Urinary bladder (tissue), 4 donors: ENCODE results near the gene NDST1. TPM values are rescaled to one million over a fixed set of nuclear protein-coding genes. Genes with fewer than 3 reads are reported as not detected.

Source experiments
- DNase-seq: peaks from one replicate; pipeline ENCODE4 v3.0.0-alpha.2; 2015; ENCODE audit errors: extremely low spot score
- H3K27ac ChIP-seq: one replicate; pipeline ENCODE4 v1.5.1; 2013; ENCODE audit warnings: low read depth, mild to moderate bottlenecking, moderate library complexity
- H3K36me3 ChIP-seq: one replicate; pipeline ENCODE4 v1.6.1; 2013; ENCODE audit warnings: mild to moderate bottlenecking, moderate library complexity; ENCODE audit not compliant: insufficient read depth
- H3K4me1 ChIP-seq: one replicate; pipeline ENCODE4 v1.6.1; 2013; ENCODE audit warnings: mild to moderate bottlenecking, moderate library complexity; ENCODE audit not compliant: insufficient read depth
- H3K4me3 ChIP-seq: one replicate; pipeline ENCODE4 v1.5.1; 2013; ENCODE audit warnings: low read depth, low read length
- WGBS: extraction: QIAGEN DNeasy Blood & Tissue Kit; methylation state at CpG from one replicate; pipeline ENCODE4 v1.1.7; 2013; 5-methylcytosine and 5-hydroxymethylcytosine counted together
- polyA plus RNA-seq: library from polyadenylated mRNA; stranded (reverse); fragments of 200-250 nt; gene quantifications from one replicate; pipeline ENCODE4 v1.2.3, GENCODE V29; 2013
- total RNA-seq: library from RNA; depleted of rRNA; stranded (reverse); fragments of >200 nt; gene quantifications from one replicate; pipeline ENCODE4 v1.2.3, GENCODE V29; 2014
- donor health status: healthy with polysubstance abuse.
- donor health status: healthy.

Gene NDST1
- total and polyA plus RNA-seq, 2 donors = 27.1 to 37.5 TPM

DNA sequence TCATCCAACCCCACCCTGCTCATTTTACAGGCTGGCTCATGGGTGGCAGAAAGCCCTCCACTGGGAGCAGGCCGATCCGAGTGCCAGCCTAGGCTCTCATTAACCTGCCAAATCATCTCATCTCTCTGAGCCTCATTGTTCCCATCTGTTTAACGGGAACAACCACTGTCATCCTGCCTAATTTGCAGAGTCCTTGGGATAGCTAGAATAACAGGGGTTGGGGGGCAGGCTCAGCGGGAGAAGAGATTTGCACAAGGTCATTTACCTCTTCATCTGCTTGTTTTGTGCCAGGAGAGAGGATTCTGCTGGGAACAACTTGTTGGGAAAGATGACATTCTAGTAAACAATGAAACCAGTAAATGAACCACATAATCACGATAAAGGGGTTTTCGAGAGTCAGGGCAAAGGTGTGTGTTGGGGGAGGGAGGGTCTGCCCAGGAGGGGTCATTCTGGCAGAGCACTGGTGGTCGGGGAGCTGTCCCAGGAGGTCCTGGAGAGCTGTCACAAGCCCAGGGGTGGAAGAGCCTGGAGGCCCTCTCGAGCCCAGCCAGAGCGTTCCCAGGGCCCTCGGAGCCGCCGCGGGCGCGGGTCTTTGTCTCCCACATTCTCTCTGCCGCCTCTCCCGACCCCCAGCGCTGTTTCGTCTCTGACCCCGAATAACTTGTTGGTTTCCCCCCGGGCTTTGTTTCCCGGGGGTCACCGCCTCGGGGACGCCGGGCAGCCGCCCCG, 22.8 kb upstream of the NDST1 start:
- Histone ChIP-seq H3K4me3 (peak overlapping the region; percentile 89), H3K27ac (no peak overlapping the region), H3K4me1 (peaks cover 2% of the 10 kb centered on the region), H3K36me3 (no peaks in the 10 kb centered on the region)
- DNase-seq = no peak
- 14% methylated on average over 28 of the region's 28 CpGs for WGBS

GRCh38 chr5:150485693-150486401, 22.1 kb upstream of the NDST1 start:
- peak overlapping the region; percentile 87 for H3K27ac ChIP-seq
- peak overlapping the region; percentile 89 for H3K4me3 ChIP-seq
- under 1% methylated on average over 89 of the region's 90 CpGs for WGBS
- H3K4me1 ChIP-seq = peaks cover 2% of the 10 kb centered on the region
- no peaks in the 10 kb centered on the region for H3K36me3 ChIP-seq
- DNase-seq = no peak

DNA sequence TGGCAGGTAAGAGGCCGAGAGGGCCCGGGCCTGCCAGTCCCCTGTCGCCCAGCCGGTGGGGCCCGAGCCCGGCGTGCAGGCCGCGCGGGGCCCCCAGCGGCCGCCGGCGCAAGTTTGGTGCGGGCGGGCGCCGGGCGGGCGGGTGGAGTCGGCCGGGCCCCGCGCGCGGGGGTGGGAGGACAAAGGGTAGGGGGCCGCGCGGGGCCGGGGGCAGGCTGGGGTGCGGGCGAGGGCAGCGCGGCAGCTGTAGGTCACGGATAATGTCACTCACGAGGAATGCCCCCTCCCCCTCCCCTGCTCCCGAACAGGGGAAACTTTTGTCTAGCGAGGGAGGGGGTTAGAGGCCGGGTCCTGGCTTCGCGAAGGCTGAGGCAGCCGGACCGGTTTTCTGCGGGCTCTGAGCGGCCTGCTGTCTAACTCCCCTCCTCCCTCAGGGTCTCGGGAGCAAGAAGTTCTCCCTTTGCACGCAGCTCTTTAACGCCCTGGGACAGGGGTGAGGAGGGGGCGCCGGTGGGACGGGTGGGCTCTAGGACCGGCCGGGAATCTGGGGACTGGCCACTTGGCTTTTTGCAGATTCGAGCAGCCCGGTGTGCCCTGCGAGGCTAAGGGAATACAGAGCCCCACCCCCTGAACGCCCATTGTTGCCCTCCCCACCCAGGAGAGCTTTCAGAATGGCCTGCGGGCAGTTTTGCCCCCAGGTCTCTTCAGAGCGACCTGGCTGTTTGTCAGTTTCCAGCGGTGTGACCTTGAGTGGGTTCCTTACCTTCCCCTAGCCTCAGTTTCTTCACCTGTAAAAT, 21.3 kb upstream of the NDST1 start:
- H3K4me1 ChIP-seq = peaks cover 2% of the 10 kb centered on the region

DNA sequence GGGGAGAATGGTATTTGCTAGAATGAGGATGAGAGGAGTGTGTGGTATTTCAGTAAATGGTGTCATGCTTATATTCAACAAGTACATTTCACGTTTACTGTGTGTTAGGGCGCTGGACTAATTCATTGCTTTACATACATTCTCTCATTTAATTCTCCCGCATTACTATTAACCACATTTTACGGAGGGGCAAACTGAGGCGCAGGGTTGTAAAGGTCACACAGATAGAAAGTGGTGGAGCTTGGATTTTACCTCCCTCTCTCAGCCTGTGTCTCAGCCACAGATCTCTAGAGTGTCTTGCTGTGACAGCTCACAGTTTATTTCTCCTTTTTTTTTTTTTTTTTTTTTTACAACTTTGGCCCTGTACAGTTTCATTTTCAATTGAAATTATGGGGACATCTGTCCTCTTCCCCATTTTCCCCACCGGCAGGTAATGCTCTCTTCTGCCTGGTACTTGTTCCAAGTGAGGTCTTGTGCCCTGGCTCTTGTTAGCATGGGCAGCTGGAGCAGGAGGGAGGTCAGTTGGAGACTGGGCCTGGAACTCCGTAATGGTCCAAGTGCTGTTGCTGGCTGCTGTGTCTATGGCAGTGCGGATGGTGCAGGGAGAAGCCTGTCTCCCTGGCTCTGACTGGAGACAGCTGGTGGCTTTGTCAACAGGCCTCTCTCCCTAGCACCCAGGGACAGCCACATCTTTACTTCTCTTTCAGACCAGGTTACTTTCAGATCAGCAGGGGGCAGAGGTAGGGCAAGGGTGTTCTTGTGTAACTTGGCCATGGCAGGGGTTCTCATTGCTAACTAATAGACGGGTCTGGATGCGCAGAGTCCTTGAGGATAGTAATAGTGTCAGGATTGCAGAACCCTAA, 20.5 kb upstream of the NDST1 start:
- Histone ChIP-seq H3K27ac (peak overlapping the region; percentile 87), H3K4me3 (peak overlapping the region; percentile 89), H3K36me3 (no peaks in the 10 kb centered on the region), H3K4me1 (peaks cover 2% of the 10 kb centered on the region)
- DNase-seq = no peak
- WGBS = 32% methylated on average over 10 of the region's 10 CpGs

More for the DNA sequence above, 21.3 kb upstream of the NDST1 start:
- DNase-seq = no peak
- 2% methylated on average over 60 of the region's 60 CpGs for WGBS
- no peaks in the 10 kb centered on the region for H3K36me3 ChIP-seq
- H3K4me3 ChIP-seq = peak overlapping the region; percentile 89
- H3K27ac ChIP-seq = peak overlapping the region; percentile 87

DNA sequence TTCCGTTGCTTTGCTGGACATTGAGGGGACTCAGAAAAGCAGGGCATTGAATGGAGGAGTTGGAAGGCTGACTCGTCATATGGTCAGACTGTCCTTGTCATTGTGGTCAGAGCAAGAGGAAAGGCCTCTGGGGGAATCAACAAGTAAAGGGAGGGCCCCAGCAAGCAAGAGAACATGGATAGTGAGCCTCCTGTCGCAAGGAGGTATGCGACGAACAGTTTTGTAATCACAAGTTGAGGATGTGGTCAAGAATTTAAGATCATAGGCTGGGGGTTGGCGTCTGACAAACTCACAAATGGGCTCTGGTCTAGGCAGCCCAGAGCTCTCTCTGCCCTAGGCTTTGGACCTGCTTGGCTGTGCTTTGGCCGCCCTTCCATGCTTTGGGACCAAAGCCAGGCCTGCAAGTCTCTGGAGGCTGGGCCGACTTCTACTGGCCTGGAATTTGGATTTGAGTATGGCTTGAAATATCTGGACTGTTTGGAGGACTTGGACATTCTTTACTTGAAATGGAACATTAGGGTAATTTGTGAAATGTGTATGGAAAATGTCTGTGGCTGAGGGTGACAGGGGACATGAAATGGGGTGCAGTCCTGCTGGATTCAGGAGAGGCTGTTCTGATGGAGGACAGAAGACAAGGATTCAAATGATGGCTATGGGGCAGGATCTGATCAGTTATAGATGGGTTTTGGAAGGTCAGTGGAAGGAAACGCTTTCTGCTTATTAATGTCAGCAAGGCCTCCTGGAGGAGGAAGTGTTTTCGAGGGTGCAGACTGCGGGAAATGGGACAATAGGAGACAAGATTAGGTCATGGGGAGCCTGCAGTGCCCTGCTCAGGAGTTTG, 19.2 kb upstream of the NDST1 start:
- no peak for DNase-seq
- Histone ChIP-seq H3K4me3 (no peak overlapping the region), H3K4me1 (peaks cover 2% of the 10 kb centered on the region), H3K27ac (peak overlapping the region; percentile 53), H3K36me3 (no peaks in the 10 kb centered on the region)
- 18% methylated on average over 11 of the region's 11 CpGs for WGBS

DNA sequence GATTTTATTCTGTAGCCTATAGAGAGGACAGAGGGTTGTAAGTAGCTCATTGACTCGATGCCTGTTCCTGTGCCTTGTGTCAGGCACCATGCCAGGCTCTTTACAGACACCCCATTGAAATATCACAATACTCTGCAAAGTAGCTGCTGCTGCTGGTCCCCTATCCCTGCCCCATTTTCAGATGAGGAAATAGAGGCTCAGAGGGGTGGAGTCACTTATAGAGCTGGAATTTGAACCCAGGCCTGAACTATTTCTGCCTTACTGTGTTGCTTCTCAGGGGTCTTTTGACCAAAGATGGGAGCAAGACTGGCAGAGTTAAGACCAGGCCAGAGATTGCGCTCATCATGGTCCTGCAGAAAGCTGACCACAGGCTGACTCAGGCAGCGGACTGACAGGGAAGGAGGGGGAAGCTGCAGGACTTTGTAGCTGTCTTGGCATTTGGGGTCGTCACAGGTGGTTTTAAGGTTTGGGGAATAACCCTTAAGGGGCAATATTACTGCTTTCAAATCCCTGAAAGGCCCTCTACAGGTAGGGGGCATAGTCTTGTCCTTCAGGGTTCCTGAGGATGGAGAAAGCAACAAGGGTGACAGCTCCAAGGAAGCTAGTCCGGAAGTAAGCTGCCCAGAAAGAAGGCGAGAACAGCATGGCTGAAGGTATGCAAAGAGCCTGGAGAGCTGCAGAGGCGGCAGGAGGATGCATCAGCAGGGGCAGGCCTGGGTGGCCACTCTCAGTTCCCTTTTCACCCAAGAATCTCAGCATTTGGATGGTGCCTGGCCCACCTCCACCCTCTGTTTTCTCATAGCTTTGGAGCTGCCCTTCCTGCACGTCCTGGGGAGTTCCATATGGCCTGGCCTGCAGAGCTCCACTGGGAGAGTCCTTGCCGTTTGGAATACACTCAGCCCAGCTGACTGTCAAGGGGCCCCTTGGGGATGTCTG, 18.3 kb upstream of the NDST1 start:
- no peak overlapping the region for H3K4me3 ChIP-seq
- no peaks in the 10 kb centered on the region for H3K36me3 ChIP-seq
- DNase-seq = no peak
- H3K27ac ChIP-seq = no peak overlapping the region
- 46% methylated on average over 9 of the region's 9 CpGs for WGBS
- H3K4me1 ChIP-seq = peaks cover 2% of the 10 kb centered on the region

DNA sequence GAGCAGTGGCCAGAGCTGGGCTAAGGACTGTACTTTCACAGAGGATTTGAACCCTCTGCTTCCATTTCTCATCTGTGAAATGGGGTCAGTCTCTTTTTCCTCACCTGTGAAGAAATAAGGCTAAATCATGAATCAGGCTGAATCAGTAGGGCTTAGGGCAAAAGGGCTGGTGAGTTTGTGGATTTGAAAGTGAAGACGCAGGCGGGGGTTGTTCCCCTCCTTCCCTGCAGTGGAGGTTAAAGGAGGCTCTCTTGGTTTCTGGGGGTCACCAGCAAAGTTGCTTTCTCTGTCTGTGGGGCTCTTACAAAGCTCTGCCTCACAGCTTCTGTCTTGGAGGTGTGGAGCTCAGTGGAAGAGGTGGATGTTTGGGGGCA, 17.6 kb upstream of the NDST1 start:
- Histone ChIP-seq H3K27ac (no peak overlapping the region), H3K36me3 (no peaks in the 10 kb centered on the region), H3K4me3 (no peak overlapping the region), H3K4me1 (peaks cover 2% of the 10 kb centered on the region)
- 80% methylated on average over 2 of the region's 2 CpGs for WGBS
- DNase-seq = no peak

- Histone ChIP-seq H3K4me3 (no peak overlapping the region), H3K36me3 (no peaks in the 10 kb centered on the region), H3K4me1 (peaks cover 2% of the 10 kb centered on the region), H3K27ac (no peak overlapping the region)
- no peak for DNase-seq
- 28% methylated on average over 1 of the region's 1 CpG for WGBS
Observed at GRCh38 chr5:150490754-150491153, 17.2 kb upstream of the NDST1 start.

DNA sequence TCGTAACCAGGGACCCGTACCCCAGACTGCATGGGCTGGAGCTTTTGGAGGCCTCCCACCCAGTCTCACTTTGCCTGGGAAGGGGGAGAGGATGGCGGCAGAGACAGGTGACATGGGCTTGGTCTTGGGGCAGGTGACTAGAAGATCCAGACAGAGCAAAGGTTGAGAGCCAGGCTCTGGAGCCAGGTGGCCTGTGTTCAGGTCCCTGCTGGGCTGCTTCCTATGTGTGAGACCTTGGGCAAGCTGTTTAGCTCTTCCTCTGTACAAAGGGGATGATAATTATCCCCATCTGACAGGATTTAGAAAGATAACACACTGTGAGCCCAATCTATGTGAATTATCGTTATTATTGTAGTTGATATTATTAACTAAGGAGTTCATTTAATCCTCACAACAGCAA, 16.1 kb upstream of the NDST1 start:
- no peak for DNase-seq
- Histone ChIP-seq H3K36me3 (no peaks in the 10 kb centered on the region), H3K4me3 (no peak overlapping the region), H3K4me1 (peaks cover 2% of the 10 kb centered on the region), H3K27ac (no peak overlapping the region)
- 82% methylated on average over 4 of the region's 4 CpGs for WGBS

DNA sequence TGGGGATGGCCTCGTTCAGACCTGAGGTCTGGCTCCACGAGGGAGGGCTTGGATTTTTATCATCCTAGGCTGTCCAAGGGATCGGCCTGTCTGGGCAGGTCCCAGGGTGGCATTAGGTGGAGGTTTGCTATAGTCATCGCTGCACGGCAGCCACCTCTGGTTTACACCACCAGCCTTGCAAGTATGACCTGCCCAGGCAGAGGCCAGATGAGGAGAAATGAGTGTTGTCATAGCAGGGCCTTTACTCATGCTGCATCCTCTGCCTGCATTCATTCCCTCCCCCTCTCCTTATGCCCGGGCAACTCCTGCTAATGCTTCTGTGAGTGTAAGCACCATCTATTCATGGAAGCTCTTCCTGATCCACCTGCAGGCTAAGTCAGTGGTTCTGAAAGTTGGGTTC, 15.3 kb upstream of the NDST1 start:
- no peak for DNase-seq
- H3K4me3 ChIP-seq = no peak overlapping the region
- no peak overlapping the region for H3K27ac ChIP-seq
- 69% methylated on average over 6 of the region's 6 CpGs for WGBS
- peaks cover 2% of the 10 kb centered on the region for H3K4me1 ChIP-seq
- H3K36me3 ChIP-seq = no peaks in the 10 kb centered on the region

- Histone ChIP-seq H3K4me3 (no peak overlapping the region), H3K36me3 (no peaks in the 10 kb centered on the region), H3K27ac (no peak overlapping the region), H3K4me1 (no peaks in the 10 kb centered on the region)
- WGBS = 89% methylated on average over 3 of the region's 3 CpGs
- no peak for DNase-seq
Observed at GRCh38 chr5:150496098-150496497, 11.8 kb upstream of the NDST1 start.

GRCh38 chr5:150496534-150496933, 11.4 kb upstream of the NDST1 start:
- H3K4me3 ChIP-seq = no peak overlapping the region
- WGBS = 71% methylated on average over 4 of the region's 4 CpGs
- H3K27ac ChIP-seq = no peak overlapping the region
- H3K4me1 ChIP-seq = no peaks in the 10 kb centered on the region
- DNase-seq = no peak
- no peaks in the 10 kb centered on the region for H3K36me3 ChIP-seq
